Ishikawa (cell line): ENCODE results near the gene ATXN3L.

ENCODE experiments used
- CEBPB ChIP-seq: IDR thresholded peaks from 2 replicates; pipeline ENCODE4 v1.6.1; 2012
- CREB1 ChIP-seq: IDR thresholded peaks from 2 replicates; pipeline ENCODE4 v1.6.1; 2012; ENCODE audit warnings: low read depth
- EGR1 ChIP-seq: IDR thresholded peaks from 2 replicates; pipeline ENCODE4 v1.6.1; 2012
- EP300 ChIP-seq: IDR thresholded peaks from 2 replicates; pipeline ENCODE4 v1.6.1; 2012; ENCODE audit warnings: borderline replicate concordance
- FOXM1 ChIP-seq: IDR thresholded peaks from 2 replicates; pipeline ENCODE4 v1.6.1; 2012; ENCODE audit warnings: low read depth, borderline replicate concordance
- NFIC ChIP-seq: IDR thresholded peaks from 2 replicates; pipeline ENCODE4 v1.6.1; 2012
- RAD21 ChIP-seq: IDR thresholded peaks from 2 replicates; pipeline ENCODE4 v1.6.1; 2012; ENCODE audit warnings: low read depth
- TAF1 ChIP-seq: IDR thresholded peaks from 2 replicates; pipeline ENCODE4 v1.6.1; 2012; ENCODE audit warnings: low read depth, mild to moderate bottlenecking
- TCF12 ChIP-seq: IDR thresholded peaks from 2 replicates; pipeline ENCODE4 v1.6.1; 2012; ENCODE audit warnings: low read depth
- TEAD4 ChIP-seq: IDR thresholded peaks from 2 replicates; pipeline ENCODE4 v1.6.1; 2012
- YY1 ChIP-seq: IDR thresholded peaks from 2 replicates; pipeline ENCODE4 v1.6.1; 2012; ENCODE audit warnings: low read depth
- ZBTB7A ChIP-seq: IDR thresholded peaks from 2 replicates; pipeline ENCODE4 v1.6.1; 2012; ENCODE audit warnings: low read depth
- TF ChIP-seq, protein P1 (sequence below): IDR thresholded peaks from 2 replicates; pipeline ENCODE4 v1.6.1; 2012
- TF ChIP-seq, protein P2 (sequence below): IDR thresholded peaks from 2 replicates; pipeline ENCODE4 v1.6.1; 2012; ENCODE audit warnings: low read depth, mild to moderate bottlenecking
- TF ChIP-seq, protein P3 (sequence below): IDR thresholded peaks from 2 replicates; pipeline ENCODE4 v1.6.1; 2012

The ATXN3L gene

DNA sequence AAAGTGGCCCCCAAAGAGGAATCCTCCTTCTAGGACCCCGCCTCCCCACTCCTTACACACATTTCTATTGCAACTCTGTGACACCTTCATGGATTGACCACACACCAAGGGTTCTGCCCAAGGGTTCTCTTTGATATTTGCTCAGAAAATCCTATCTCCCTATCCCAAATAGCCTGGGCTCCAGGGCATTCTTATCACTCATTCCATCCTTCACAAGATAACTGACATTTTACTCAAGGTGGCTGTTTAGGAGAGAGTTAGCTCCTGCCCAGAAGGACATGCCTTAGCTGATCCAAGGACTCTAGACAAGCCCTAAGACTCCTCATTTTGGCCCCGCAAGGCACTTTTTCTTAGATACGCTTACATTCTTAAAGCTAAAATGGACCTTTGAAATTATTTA, 47.4 kb downstream of the ATXN3L start:
- TF ChIP-seq EP300 (no peak), EGR1 (no peak), YY1 (no peak), CREB1 (no peak), CEBPB (no peak), TCF12 (no peak), TAF1 (no peak), RAD21 (no peak), NFIC (no peak), TEAD4 (no peak), ZBTB7A (no peak), FOXM1 (no peak)
- TF ChIP-seq, protein P1, sequence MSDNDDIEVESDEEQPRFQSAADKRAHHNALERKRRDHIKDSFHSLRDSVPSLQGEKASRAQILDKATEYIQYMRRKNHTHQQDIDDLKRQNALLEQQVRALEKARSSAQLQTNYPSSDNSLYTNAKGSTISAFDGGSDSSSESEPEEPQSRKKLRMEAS, result no peak
- TF ChIP-seq, protein P2, sequence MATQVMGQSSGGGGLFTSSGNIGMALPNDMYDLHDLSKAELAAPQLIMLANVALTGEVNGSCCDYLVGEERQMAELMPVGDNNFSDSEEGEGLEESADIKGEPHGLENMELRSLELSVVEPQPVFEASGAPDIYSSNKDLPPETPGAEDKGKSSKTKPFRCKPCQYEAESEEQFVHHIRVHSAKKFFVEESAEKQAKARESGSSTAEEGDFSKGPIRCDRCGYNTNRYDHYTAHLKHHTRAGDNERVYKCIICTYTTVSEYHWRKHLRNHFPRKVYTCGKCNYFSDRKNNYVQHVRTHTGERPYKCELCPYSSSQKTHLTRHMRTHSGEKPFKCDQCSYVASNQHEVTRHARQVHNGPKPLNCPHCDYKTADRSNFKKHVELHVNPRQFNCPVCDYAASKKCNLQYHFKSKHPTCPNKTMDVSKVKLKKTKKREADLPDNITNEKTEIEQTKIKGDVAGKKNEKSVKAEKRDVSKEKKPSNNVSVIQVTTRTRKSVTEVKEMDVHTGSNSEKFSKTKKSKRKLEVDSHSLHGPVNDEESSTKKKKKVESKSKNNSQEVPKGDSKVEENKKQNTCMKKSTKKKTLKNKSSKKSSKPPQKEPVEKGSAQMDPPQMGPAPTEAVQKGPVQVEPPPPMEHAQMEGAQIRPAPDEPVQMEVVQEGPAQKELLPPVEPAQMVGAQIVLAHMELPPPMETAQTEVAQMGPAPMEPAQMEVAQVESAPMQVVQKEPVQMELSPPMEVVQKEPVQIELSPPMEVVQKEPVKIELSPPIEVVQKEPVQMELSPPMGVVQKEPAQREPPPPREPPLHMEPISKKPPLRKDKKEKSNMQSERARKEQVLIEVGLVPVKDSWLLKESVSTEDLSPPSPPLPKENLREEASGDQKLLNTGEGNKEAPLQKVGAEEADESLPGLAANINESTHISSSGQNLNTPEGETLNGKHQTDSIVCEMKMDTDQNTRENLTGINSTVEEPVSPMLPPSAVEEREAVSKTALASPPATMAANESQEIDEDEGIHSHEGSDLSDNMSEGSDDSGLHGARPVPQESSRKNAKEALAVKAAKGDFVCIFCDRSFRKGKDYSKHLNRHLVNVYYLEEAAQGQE, result no peak
- TF ChIP-seq, protein P3, sequence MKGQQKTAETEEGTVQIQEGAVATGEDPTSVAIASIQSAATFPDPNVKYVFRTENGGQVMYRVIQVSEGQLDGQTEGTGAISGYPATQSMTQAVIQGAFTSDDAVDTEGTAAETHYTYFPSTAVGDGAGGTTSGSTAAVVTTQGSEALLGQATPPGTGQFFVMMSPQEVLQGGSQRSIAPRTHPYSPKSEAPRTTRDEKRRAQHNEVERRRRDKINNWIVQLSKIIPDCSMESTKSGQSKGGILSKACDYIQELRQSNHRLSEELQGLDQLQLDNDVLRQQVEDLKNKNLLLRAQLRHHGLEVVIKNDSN, result no peak

DNA sequence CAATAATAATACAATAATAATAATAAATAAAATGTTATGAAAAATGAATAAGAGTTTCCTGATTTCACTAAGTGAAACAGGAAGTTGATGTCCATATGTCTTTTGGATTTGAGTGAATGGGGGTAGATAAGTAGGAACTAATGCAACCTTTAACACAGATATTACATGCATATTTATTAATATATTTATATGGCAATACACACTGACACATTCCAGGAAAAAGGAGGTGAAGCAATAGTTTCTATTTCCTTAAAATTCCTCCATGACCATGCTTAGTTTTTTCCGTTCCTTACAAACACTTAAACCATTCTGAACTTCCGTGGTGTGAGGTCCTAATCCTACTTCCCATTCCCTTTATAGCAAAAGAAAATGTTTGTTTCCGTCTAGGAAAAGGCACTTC, 48.3 kb downstream of the ATXN3L start:
- TF ChIP-seq TEAD4 (no peak), FOXM1 (no peak), NFIC (no peak), CREB1 (no peak), TAF1 (no peak), ZBTB7A (no peak), EP300 (no peak), TCF12 (no peak), CEBPB (no peak), EGR1 (no peak), YY1 (no peak), RAD21 (no peak)
- TF ChIP-seq, protein P3, result no peak
- TF ChIP-seq, protein P1, result no peak

DNA sequence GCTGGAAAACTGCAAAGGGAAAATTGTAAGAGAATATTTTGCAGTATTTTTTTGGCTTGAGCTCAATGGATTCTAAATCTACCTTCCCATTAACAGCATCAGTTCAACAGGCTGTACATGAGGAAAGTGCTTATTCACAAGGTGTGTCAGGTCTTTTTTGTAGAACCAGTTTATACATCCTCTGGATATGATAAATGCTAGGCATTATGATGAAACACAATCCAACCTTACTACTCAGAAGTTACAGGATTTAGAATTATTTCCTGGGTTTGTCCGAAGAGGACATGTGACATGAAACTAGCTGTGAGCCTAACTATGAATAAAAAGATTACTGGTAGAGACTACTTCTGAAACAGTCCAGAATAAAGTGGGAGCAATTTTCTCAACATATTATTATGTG, 49.5 kb downstream of the ATXN3L start:
- TF ChIP-seq RAD21 (no peak), TEAD4 (no peak), CEBPB (no peak), ZBTB7A (no peak), EP300 (no peak), CREB1 (no peak), TCF12 (no peak), TAF1 (no peak), FOXM1 (no peak), EGR1 (no peak), NFIC (no peak), YY1 (no peak)
- TF ChIP-seq, protein P3, result no peak
- TF ChIP-seq, protein P1, result no peak
- TF ChIP-seq, protein P2, result no peak

DNA sequence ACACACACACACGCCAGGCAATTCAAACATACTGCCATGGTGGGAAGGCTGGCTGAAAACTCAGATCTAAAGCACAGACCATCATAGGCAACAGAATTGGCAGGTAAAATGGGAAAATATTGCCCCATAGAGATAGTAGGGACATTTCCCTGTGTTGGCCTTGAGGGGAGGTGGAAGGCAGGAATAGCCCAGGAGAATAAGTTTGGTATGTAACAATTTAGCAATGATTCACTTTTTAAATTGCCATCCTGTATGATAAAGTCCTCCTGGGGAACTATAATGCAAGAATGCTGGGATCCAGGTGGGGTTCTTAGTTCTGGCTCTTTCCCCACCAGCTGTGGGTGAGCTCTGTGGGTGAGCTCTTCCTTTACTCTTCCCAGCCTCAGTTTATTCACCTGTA, 51.0 kb downstream of the ATXN3L start:
- TF ChIP-seq, protein P3, result no peak
- TF ChIP-seq ZBTB7A (no peak), TEAD4 (no peak), EP300 (no peak), EGR1 (no peak), CREB1 (no peak), FOXM1 (no peak), TCF12 (no peak), NFIC (no peak), RAD21 (no peak), TAF1 (no peak), CEBPB (no peak), YY1 (no peak)
- TF ChIP-seq, protein P1, result no peak
- TF ChIP-seq, protein P2, result no peak
